HepG2 (cell line): ENCODE data around the gene PXDC1. TPM values are rescaled to one million over a fixed set of nuclear protein-coding genes. Genes with fewer than 3 reads are reported as not detected.

Experiments used
- ARID3A ChIP-seq: IDR thresholded peaks from 2 replicates; pipeline ENCODE4 v1.6.1; 2012; ENCODE audit warnings: low read depth, low read length, improper control_type of control experiment
- DNMT1 ChIP-seq: sonication (generic); formaldehyde crosslinking; IDR thresholded peaks from 2 replicates; pipeline ENCODE4 v1.5.1; 2020; ENCODE audit warnings: mild to moderate bottlenecking, missing genetic modification reagents
- ERF ChIP-seq: IDR thresholded peaks from 2 replicates; pipeline ENCODE4 v1.6.1; 2018; ENCODE audit warnings: missing biosample characterization, missing genetic modification reagents
- FOXA3 ChIP-seq: IDR thresholded peaks from 2 replicates; pipeline ENCODE4 v1.6.1; 2016; ENCODE audit warnings: missing genetic modification reagents, missing compliant biosample characterization
- GPBP1L1 ChIP-seq: sonication (generic); formaldehyde crosslinking; IDR thresholded peaks from 2 replicates; pipeline ENCODE4 v1.5.0; 2020; ENCODE audit warnings: mild to moderate bottlenecking, missing genetic modification reagents
- KIAA2018 ChIP-seq: sonication (generic); formaldehyde crosslinking; IDR thresholded peaks from 2 replicates; pipeline ENCODE4 v1.5.0; 2020; ENCODE audit warnings: mild to moderate bottlenecking, missing genetic modification reagents, borderline replicate concordance
- KLF15 ChIP-seq: sonication (generic); formaldehyde crosslinking; IDR thresholded peaks from 2 replicates; pipeline ENCODE4 v1.8.1; 2023; ENCODE audit warnings: borderline replicate concordance, mild to moderate bottlenecking, inconsistent platforms, missing genetic modification reagents, mixed read lengths
- KMT2B ChIP-seq: IDR thresholded peaks from 2 replicates; pipeline ENCODE4 v1.6.1; 2016; ENCODE audit warnings: missing genetic modification reagents, missing compliant biosample characterization
- MBNL3 ChIP-seq: fragments of 250-450 bp; sonication (Bioruptor Pico); conservative IDR thresholded peaks from 2 replicates; pipeline ENCODE4 v1.8.0; 2022; ENCODE audit warnings: mild to moderate bottlenecking, inconsistent platforms
- NFATC3 ChIP-seq: sonication (generic); formaldehyde crosslinking; IDR thresholded peaks from 2 replicates; pipeline ENCODE4 v1.5.1; 2020; ENCODE audit warnings: mild to moderate bottlenecking, missing genetic modification reagents
- NFE2L1 ChIP-seq: sonication (generic); formaldehyde crosslinking; IDR thresholded peaks from 2 replicates; pipeline ENCODE4 v1.4.0; 2020; ENCODE audit warnings: missing genetic modification reagents, mild to moderate bottlenecking, borderline replicate concordance
- SIN3B ChIP-seq: fragments of 150-350 bp; IDR thresholded peaks from 2 replicates; pipeline ENCODE4 v1.6.1; 2014; ENCODE audit warnings: low read length
- SMAD9 ChIP-seq: sonication (generic); formaldehyde crosslinking; IDR thresholded peaks from 2 replicates; pipeline ENCODE4 v1.5.1; 2020; ENCODE audit warnings: mild to moderate bottlenecking, missing genetic modification reagents
- U2AF2 ChIP-seq: fragments of 200-400 bp; formaldehyde crosslinking; IDR thresholded peaks from 2 replicates; pipeline ENCODE4 v1.6.1; 2017; ENCODE audit warnings: low read depth, mild to moderate bottlenecking, low read length
- XBP1 ChIP-seq: sonication (generic); formaldehyde crosslinking; IDR thresholded peaks from 2 replicates; pipeline ENCODE4 v1.5.0; 2020; ENCODE audit warnings: missing genetic modification reagents
- ZBTB42 ChIP-seq: sonication (generic); formaldehyde crosslinking; IDR thresholded peaks from 2 replicates; pipeline ENCODE4 v1.5.0; 2020; ENCODE audit warnings: mild to moderate bottlenecking, missing genetic modification reagents
- ZMYM4 ChIP-seq: sonication (generic); formaldehyde crosslinking; IDR thresholded peaks from 2 replicates; pipeline ENCODE4 v1.8.1; 2023; ENCODE audit warnings: mild to moderate bottlenecking, missing genetic modification reagents
- ZNF264 ChIP-seq: sonication (generic); formaldehyde crosslinking; IDR thresholded peaks from 2 replicates; pipeline ENCODE4 v1.4.0; 2020; ENCODE audit warnings: missing genetic modification reagents
- ZNF577 ChIP-seq: sonication (generic); formaldehyde crosslinking; IDR thresholded peaks from 2 replicates; pipeline ENCODE4 v1.4.0; 2020; ENCODE audit warnings: mild to moderate bottlenecking, low read depth, missing genetic modification reagents, borderline replicate concordance
- polyA plus RNA-seq, 8 experiments: library from polyadenylated mRNA; depleted of rRNA in 3 of 8; stranded (reverse) in 7 of 8; unstranded in 1 of 8; fragments of >200 nt; fragmentation: Illumina TruSeq in 4 of 8; extraction: Trizol in 4 of 8; gene quantifications; 2 replicates each; pipeline versions ENCODE4 v1.2.1 to v1.2.3, GENCODE V29; 2011 to 2016; ENCODE audit warnings: low read depth in 4 of 8, missing spikeins in 1 of 8, mixed read lengths in 1 of 8; ENCODE audit not compliant: insufficient read depth in 1 of 8
- total RNA-seq, 5 experiments: library from RNA; depleted of rRNA; stranded (reverse); fragments of >200 nt; fragmentation: Illumina TruSeq; extraction: Trizol; gene quantifications; 2 replicates each; pipeline ENCODE4 v1.2.3, GENCODE V29; 2016; ENCODE audit warnings: low read depth in 1 of 5

Gene PXDC1
- total and polyA plus RNA-seq, 2 of the 13 experiments (the other 11 are each of a cell fraction or from before 2014, with no cell fraction given): 32.4 to 34.7 TPM

GRCh38 chr6:3748208-3749066, 3.1 kb downstream of the PXDC1 start (continued):
- TF ChIP-seq SIN3B (no peak), NFE2L1 (CRISPR knock-in tag) (no peak), ZNF264 (no peak), KMT2B (CRISPR knock-in tag) (peak; percentile 68), ERF (CRISPR knock-in tag) (peak; percentile 54; the same call in 1 of the 2 replicates), DNMT1 (CRISPR knock-in tag) (no peak), GPBP1L1 (CRISPR knock-in tag) (no peak), SMAD9 (CRISPR knock-in tag) (no peak), ZBTB42 (CRISPR knock-in tag) (0 out of 2 replicates have a peak, but pooled peaks have one; percentile 55), XBP1 (CRISPR knock-in tag) (no peak), KIAA2018 (CRISPR knock-in tag) (0 out of 2 replicates have a peak, but pooled peaks have one; percentile 48), NFATC3 (CRISPR knock-in tag) (no peak), ZMYM4 (CRISPR knock-in tag) (peak; percentile 62; the same call in 1 of the 2 replicates), ZNF577 (CRISPR knock-in tag) (no peak), ARID3A (no peak; the same call in 1 of the 2 replicates), U2AF2 (no peak), MBNL3 (CRISPR knock-in tag) (no peak), FOXA3 (CRISPR knock-in tag) (peak; percentile 64), KLF15 (no peak)
